SKM-1 treated with dmso at 0.1 percent for 144 hours (cell line): ENCODE measurements around the gene KRT6A.

ENCODE experiments used
- DNase-seq: peaks from one replicate; lab custom pipeline; 2025; ENCODE audit not compliant: unreplicated experiment; lab: John Stamatoyannopoulos, UW

Gene KRT6A

DNA sequence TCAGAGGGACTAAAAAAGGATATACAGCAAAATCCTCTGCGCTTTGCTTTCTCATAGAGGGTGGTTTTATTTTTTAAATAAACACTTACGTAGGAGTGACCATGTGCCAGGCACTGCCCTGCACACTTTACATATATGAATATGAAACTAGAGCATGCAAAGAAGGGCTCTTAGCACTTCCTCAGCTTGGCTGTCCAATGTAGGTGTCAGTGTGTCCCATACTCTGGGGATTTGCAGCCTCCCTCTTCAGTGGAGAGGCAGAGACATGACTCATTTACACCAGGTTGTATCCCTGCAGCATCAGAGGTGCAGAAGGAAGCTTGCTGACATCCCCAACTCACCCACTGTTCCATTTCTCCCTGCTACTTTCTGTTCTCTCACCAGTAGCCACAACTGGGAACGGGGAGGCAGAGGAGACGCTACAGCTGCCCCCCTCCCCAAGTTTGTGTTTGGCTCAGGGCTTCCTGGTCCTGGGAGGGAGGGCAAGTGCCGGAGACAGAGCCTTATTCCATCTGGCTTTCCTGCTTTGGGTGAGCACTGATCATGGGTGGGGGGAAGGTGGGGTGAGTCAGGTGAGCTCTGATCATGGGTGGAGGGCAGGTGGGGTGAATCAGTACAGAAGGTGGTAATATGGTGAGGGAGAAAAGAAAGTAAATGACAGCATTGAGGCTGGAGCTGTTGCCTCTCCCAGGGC lies 32.0 kb upstream of the KRT6A start:
- DNase-seq: no peak

- no peak for DNase-seq
Observed at GRCh38 chr12:52524241-52524897, 31.3 kb upstream of the KRT6A start.

GRCh38 chr12:52523824-52524223 lies 30.8 kb upstream of the KRT6A start:
- DNase-seq: no peak

DNA sequence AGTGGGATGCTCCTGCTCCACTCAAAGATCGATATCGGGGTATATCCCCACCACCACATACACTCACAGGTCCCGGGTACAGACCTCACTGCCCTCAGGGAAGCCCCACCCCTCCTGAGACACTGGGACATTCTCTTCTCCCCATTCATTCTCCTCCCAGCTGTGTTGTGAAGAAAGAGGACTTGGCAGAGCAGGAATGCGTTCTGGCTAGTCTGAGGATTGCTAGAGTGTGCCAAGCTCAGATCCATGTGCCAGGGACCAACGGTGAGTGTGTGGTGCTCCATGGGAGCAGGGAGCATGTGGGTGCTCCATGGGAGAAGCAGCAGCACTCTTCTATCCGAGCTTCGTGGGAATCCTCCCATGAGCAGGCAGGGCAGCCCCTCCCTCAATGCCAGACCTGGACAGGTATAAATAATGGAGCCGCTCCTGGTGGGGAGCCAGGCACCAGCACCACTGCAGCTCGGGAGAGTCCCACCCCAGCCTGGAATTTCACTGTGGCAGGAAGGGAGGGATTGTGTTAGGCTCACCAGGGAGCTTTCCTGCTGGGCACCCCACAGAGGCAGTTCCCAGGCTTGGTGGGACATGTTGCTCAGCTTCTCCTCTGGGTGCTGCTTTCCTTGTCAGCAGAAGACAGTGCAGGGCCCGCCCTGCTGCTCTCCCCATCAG lies 29.4 kb upstream of the KRT6A start:
- no peak for DNase-seq

DNA sequence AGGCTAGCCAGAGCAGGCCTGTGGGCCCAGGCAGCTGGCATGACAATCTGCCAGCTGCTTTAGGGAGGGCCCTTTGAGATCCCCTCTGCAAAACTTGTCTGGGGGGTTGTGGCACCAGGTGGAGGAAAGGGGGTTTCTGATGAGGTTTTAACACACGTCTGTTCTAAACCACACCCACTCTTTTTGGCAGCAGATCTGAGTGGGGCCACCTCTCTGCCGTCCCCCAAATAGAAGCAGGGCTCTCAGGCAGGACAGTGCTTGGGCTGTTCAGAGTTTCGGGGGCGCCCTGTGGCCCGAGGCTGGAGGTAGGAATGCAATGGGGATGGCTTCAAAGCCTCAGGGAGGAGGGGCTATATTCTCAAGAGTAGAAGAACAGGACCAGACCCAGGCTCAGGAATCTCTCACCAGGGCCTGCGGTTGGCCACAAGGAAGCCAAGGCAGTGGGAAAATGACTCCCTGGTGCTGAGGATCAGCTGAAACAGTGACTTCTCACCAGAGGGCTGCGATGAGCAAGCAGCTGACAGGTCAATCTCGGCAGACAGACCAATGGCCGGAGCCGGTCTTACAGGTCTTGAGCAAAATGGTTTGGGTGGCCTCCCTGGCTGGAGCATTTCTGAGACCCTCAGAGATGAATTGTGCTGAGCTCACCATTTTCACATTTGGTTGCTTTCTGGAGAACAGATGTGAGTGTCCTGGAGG lies 28.7 kb upstream of the KRT6A start:
- no peak for DNase-seq

- no peak for DNase-seq
Observed at GRCh38 chr12:52521175-52521567, 28.1 kb upstream of the KRT6A start.

GRCh38 chr12:52519826-52520662 lies 27.0 kb upstream of the KRT6A start, which contains the start of gene KRT5:
Gene KRT5 (minus strand): TSS chr12:52520394. CDS start chr12:52520296, 98 bp downstream.
- DNase-seq: no peak

- DNase-seq: no peak
Observed at GRCh38 chr12:52519387-52519703, 26.3 kb upstream of the KRT6A start.

GRCh38 chr12:52518574-52519386 lies 25.7 kb upstream of the KRT6A start:
- DNase-seq: no peak

GRCh38 chr12:52517888-52518287 lies 24.8 kb upstream of the KRT6A start:
- no peak for DNase-seq

DNA sequence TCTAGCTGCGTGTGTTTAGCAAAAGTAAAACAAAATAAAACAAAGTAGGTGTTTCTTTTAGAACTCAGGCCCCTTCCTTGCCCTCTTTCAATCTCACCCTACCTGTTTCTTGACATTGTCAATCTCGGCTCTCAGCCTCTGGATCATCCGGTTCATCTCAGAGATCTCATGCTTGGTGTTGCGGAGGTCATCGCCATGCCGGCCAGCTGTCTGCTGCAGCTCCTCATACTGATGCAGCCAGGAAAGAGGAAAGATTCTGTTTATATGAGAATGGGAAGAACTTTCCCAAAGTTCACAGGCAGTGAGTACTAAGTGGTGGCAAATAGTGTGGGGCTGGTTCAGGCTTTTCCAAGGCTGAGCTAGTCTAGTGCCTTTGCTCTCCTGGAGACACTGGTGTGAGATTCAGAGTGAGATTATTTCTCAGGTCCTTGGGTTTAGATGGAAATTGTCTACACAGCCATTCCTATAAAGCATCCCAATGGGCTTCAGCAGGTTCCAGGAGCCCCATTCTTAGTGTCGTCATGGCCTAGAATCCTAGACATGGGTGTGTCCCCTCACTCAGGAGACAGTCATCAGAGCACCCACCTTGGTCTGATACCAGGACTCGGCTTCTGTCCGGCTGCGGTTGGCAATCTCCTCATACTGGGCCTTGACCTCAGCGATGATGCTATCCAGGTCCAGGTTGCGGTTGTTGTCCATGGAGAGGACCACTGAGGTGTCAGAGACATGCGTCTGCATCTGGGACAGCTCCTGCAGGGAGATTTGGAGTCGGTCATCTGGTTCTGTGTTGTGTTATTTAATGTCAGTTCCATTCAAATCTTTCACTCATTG lies 24.2 kb upstream of the KRT6A start:
- DNase-seq: no peak

GRCh38 chr12:52515927-52516831 lies 23.1 kb upstream of the KRT6A start:
- DNase-seq: no peak

DNA sequence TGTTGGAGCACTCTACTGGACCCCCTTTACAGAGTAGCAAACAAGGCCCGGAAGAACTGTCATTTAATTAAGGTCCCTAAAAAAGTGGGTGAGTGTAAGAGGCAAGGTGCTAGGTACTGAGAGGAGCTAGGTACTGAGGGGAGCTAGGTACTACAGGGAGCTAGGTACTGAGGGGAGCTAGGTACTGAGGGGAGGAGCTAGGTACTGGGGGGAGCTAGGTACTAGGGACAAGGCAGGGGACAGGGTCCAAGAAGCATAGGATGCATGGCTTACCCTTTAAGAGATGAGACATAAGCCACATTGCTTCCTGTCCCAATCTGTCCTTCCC lies 22.2 kb upstream of the KRT6A start:
- no peak for DNase-seq

DNA sequence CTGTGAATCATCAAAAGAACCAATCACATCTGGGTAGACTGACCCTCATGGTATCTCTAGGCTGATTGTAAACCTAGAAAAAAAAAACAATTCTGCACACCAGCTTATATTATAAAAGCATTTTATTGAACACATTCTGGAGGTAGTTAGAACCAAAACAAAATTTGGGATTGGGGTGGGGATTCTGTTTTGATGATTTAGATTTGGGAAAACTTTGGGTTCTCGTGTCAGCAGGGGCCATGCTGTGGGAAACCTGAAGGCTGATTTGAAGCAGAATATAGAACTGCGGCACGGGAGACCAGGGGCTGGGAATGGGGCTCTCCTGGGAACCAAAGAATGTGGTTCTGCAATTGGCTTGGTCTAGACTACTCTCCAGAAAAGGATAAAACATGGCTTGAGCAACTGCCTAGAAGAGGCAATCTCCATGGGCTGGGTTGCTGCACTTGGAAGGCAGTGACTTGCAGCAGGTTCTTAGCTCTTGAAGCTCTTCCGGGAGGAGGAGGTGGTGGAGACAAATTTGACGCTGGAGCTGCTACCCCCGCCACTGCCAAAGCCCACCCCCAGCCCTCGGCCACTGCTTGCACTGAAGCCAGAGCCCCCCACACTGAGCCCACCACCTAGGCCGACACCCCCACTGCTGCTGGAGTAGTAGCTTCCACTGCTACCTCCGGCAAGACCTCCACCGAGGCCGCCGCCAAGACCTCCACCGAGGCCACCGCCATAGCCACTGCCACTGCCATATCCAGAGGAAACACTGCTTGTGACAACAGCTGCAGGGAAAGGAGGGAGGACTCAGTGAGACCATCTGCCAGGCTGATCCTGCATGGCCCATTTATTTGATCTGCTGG lies 21.6 kb upstream of the KRT6A start:
- DNase-seq: no peak

DNA sequence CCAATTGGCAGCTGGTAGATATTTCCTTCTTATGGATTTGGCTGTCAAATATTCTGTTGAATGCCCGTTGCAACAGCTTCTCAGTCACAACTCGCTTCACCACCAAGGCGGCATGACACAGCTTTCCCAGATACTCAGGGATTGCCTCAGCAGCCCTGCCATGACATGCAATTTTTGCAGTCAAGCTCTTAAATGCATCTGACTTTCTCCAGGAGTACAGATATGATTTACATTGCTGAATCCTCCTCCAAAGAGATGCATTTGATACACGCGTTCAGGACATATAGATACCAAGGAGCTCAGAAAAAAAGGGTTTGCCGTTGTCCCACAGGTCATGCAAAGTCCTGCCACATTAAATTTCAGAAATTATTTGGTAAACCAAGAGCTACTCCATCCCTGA lies 20.7 kb upstream of the KRT6A start:
- DNase-seq: no peak

GRCh38 chr12:52508211-52508610 lies 15.2 kb upstream of the KRT6A start:
- DNase-seq: no peak
